SJCRH30 (cell line): ENCODE results near the gene RFFL. TPM values are rescaled to one million over a fixed set of nuclear protein-coding genes. Genes with fewer than 3 reads are reported as not detected.
"Not testable (repeated sequence)": the region's sequence is repeated elsewhere in the genome, so short reads cannot be mapped to it uniquely, and the experiment has no call there.

Source experiments
- DNase-seq, 2 experiments: peaks; one replicate each; pipeline ENCODE4 v3.0.0-alpha.2; 2015 to 2020
- H3K27ac ChIP-seq: fragments of 250-450 bp; sonication (Bioruptor Pico); 2 replicates; pipeline ENCODE4 v1.5.1; 2020; ENCODE audit warnings: mild to moderate bottlenecking, moderate library complexity
- H3K27me3 ChIP-seq: fragments of 250-450 bp; sonication (Bioruptor Pico); 2 replicates; pipeline ENCODE4 v1.5.1; 2020; ENCODE audit warnings: mild to moderate bottlenecking, moderate library complexity
- H3K36me3 ChIP-seq: fragments of 250-450 bp; sonication (Bioruptor Pico); 2 replicates; pipeline ENCODE4 v1.5.1; 2020; ENCODE audit warnings: mild to moderate bottlenecking, moderate library complexity
- H3K4me1 ChIP-seq: fragments of 250-450 bp; sonication (Bioruptor Pico); 2 replicates; pipeline ENCODE4 v1.5.1; 2020; ENCODE audit warnings: mild to moderate bottlenecking, moderate library complexity
- H3K4me3 ChIP-seq: fragments of 250-450 bp; sonication (Bioruptor Pico); 2 replicates; pipeline ENCODE4 v1.5.1; 2020; ENCODE audit warnings: mild to moderate bottlenecking, moderate library complexity
- H3K9me3 ChIP-seq: fragments of 250-450 bp; sonication (Bioruptor Pico); replicated peaks from 2 replicates; pipeline ENCODE4 v1.5.1; 2020; ENCODE audit warnings: mild to moderate bottlenecking, moderate library complexity
- total RNA-seq: library from RNA; depleted of rRNA; stranded (reverse); fragments of >200 nt; shearing (Covaris generic); gene quantifications from 2 replicates; pipeline ENCODE4 v1.2.3, GENCODE V29; 2014

The RFFL gene
- total RNA-seq, 1 experiment from 2014 or later = 10.9 TPM

DNA sequence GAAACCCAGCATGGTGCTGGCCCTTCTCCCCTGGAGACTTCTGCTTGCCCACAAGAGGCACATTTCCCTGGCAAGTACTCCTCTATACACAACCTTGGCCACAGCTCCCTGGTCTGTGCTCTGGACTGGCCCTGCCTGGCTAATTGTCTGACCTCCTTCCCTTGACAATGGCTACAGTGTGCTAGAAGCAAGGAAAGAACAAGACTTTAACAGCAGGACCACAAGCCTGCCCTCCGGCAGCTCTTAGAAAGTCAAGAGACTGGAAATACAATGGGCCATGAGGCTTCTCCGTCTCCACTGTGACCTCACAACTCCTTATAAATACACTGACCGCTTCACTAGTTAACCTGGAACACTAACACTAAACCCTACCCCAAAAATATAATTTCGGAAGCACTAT lies 46.5 kb downstream of the RFFL start:
- Histone ChIP-seq H3K4me1 (0 out of 2 replicates have a peak, but pooled peaks cover under 1% of the 10 kb centered on the region), H3K27me3 (no peaks in the 10 kb centered on the region), H3K9me3 (no peaks in the 10 kb centered on the region), H3K36me3 (no peaks in the 10 kb centered on the region), H3K27ac (no peak overlapping the region), H3K4me3 (no peak overlapping the region)
- DNase-seq = no peak

DNA sequence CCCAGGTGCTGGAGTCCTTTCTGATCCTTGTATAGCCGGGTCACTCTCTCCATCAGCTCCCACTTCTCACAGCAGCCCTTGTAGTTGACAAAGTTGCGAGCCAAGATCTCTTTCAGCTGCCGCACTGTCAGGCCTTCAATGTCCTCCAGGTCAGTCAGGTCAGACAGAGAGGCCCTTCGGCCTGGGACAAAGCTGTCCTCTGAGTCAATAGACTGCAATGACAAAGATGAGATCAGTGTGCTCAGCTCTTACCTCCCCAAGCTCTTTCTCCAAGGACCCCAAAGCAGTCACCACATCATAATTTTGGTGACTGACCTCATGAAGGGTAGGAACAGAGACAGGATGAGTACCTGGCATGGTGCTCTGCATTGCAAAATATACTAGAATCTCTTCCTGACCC lies 47.1 kb downstream of the RFFL start:
- DNase-seq = no peak
- Histone ChIP-seq H3K4me3 (no peak overlapping the region), H3K27ac (no peak overlapping the region), H3K27me3 (no peaks in the 10 kb centered on the region), H3K4me1 (0 out of 2 replicates have a peak, but pooled peaks cover 5% of the 10 kb centered on the region), H3K36me3 (no peaks in the 10 kb centered on the region), H3K9me3 (no peaks in the 10 kb centered on the region)

DNA sequence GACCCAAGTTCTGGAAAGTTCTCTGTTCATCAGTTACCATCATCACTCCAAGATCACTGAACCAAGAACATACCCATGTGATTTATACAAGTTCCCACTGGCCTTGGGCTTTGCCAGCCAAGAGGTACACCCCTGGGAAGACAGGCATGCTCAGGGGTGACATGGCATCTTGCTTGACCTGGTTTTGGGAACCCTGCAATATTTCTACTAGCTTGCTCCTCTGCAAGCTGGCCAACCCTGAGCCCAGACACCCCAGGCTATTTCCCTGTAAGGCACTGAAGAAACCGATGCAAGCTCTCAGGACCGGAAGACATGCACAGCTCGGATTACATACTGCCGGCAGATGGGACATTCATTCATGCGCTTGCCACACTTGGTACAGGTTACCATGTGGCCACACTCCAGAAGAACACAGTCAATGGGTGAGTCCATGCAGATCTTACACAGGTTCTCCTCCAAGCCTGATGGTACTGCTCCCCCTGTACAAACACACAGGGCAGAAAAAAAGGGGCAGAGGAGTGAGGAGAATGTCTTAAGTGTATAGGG lies 51.8 kb downstream of the RFFL start:
- H3K4me3 ChIP-seq = no peak overlapping the region
- no peak overlapping the region for H3K27ac ChIP-seq
- H3K9me3 ChIP-seq = no peaks in the 10 kb centered on the region
- peaks cover 9% of the 10 kb centered on the region for H3K36me3 ChIP-seq
- H3K4me1 ChIP-seq = 0 out of 2 replicates have a peak, but pooled peaks cover 5% of the 10 kb centered on the region
- peak; percentile 24 to 62 for DNase-seq
- H3K27me3 ChIP-seq = no peaks in the 10 kb centered on the region

GRCh38 chr17:35010093-35010492 lies 53.4 kb downstream of the RFFL start:
- Histone ChIP-seq H3K27ac (no peak overlapping the region), H3K4me1 (0 out of 2 replicates have a peak, but pooled peaks cover 5% of the 10 kb centered on the region), H3K36me3 (peaks cover 20% of the 10 kb centered on the region), H3K4me3 (no peak overlapping the region), H3K27me3 (no peaks in the 10 kb centered on the region), H3K9me3 (no peaks in the 10 kb centered on the region)
- DNase-seq = no peak

DNA sequence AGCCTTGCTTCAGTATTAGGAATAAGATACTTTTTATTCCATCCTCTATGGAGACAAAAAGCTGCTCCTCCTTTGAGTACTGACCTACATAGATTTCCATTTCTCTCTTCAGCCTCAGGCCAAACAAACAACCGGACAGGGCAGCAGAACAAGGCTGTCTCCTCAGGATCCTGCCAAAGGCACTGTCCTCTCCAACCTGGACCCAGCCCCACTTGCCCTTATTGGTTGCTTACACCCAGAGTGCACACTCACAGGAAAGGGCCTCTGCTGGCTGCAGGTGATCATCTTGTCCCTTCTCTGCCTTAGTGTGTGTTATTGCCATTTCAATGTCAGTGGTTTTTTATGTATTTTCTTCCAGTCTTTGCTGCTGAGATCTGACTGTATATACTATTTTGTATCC lies 56.5 kb downstream of the RFFL start:
- DNase-seq = no peak
- Histone ChIP-seq H3K27me3 (no peaks in the 10 kb centered on the region), H3K4me1 (0 out of 2 replicates have a peak, but pooled peaks cover 4% of the 10 kb centered on the region), H3K27ac (no peak overlapping the region), H3K9me3 (no peaks in the 10 kb centered on the region), H3K36me3 (peaks cover 44% of the 10 kb centered on the region), H3K4me3 (no peak overlapping the region)

DNA sequence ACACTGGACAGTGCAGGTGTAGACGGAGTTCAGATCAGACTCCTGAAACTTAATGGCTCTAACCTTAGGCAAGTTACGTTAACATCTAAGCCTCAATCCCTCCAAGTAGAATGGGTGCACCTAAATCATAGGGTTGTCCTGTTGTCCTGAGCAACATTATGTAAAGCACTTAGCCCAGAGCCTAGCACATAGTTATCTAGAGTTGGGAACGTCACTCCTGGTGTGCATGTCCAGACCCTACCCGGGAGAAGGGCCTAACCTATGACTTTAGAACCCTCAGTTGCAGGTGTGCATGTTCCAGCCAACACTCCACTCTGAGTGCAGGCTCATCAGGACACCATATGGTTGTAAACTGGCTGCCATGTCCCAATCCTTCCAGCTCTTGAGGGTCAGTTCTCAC lies 57.2 kb downstream of the RFFL start:
- Histone ChIP-seq H3K27me3 (no peaks in the 10 kb centered on the region), H3K9me3 (no peaks in the 10 kb centered on the region), H3K4me1 (no peaks in the 10 kb centered on the region), H3K36me3 (peaks cover 44% of the 10 kb centered on the region), H3K27ac (no peak overlapping the region), H3K4me3 (no peak overlapping the region)
- no peak for DNase-seq

- H3K4me3 ChIP-seq = no peak overlapping the region
- H3K27me3 ChIP-seq = no peaks in the 10 kb centered on the region
- H3K9me3 ChIP-seq = no peaks in the 10 kb centered on the region
- no peak overlapping the region for H3K27ac ChIP-seq
- peaks cover 65% of the 10 kb centered on the region for H3K36me3 ChIP-seq
- H3K4me1 ChIP-seq = no peaks in the 10 kb centered on the region
- DNase-seq = no peak
Measured at GRCh38 chr17:35003778-35004177, 59.7 kb downstream of the RFFL start.

DNA sequence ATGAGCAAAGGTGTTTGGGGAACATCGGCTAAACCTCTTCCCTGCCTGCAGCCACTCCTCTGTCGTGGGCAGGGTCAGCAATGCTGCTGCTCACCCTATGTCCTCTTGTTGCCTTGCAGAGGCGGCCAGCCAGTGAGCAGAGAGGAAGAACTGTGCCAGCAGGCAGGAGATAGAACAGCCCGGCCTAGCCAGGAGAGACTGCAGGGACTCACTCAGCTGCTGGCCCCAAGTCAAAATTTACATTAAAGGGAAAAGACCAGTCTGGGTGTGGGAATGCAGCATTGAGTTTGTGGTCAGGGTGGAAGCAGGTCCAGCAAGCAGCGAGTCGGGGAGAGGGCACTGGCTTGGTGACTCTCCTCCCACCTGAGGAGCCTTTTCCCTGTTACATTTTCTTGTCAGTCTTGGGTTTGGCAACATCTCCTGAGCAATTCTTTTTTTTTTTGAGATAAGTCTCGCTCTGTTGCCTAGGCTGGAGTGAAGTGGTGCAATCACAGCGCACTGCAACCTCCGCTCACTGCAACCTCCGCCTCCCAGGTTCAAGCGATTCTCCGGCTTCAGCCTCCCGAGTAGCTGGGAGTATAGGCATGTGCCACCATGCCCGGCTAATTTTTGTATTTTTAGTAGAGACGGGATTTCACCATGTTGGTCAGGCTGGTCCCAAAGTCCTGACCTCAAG lies 60.5 kb downstream of the RFFL start:
- DNase-seq = no peak
- H3K27me3 ChIP-seq = no peaks in the 10 kb centered on the region
- H3K27ac ChIP-seq = no peak overlapping the region
- no peaks in the 10 kb centered on the region for H3K9me3 ChIP-seq
- H3K36me3 ChIP-seq = peaks cover 69% of the 10 kb centered on the region
- H3K4me1 ChIP-seq = no peaks in the 10 kb centered on the region
- H3K4me3 ChIP-seq = no peak overlapping the region

DNA sequence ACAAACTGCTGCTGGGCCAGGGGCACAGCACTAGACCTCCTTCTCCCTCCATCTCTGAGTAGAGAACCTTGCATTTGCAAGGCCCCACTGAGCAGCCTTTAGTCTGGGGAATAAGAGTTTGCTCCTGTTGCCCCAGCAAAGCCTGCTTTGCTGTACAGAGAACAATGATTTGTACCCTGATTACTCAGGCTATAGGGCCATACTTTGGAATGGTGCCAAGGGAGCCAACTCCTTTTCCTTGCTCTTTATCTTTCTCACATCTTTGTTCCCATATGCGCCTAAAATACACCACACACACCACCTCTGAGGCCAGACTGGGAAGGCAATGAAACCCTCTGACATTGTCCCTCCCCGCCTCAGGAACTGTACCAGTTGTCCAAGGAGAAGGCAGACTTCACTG lies 62.0 kb downstream of the RFFL start:
- Histone ChIP-seq H3K4me1 (no peaks in the 10 kb centered on the region), H3K36me3 (peaks cover 77% of the 10 kb centered on the region), H3K9me3 (no peaks in the 10 kb centered on the region), H3K4me3 (no peak overlapping the region), H3K27ac (no peak overlapping the region), H3K27me3 (no peaks in the 10 kb centered on the region)
- no peak for DNase-seq

DNA sequence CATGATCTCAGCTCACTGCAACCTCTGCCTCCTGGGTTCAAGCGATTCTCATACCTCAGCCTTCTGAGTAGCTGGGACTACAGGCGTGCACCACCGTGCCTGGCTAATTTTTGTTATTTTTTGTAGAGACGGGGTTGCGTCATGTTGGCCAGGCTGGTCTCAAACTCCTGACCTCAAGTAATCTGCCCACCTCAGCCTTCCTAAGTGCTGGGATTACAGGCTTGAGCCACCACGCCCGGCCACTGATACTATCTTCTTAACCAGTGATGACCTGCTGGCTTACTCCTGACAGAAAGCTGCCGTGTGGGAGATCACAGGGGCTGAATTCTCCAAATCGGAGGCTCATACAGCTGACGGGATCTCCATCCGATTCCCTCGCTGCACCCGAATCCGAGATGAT lies 62.5 kb downstream of the RFFL start:
- H3K27me3 ChIP-seq, DNase-seq, H3K9me3 ChIP-seq, H3K4me1 ChIP-seq, H3K27ac ChIP-seq, H3K4me3 ChIP-seq: not testable (repeated sequence)
- peaks cover 82% of the 10 kb centered on the region for H3K36me3 ChIP-seq

GRCh38 chr17:34999456-34999855 lies 64.1 kb downstream of the RFFL start:
- Histone ChIP-seq H3K27ac (no peak overlapping the region), H3K4me3 (no peak overlapping the region), H3K36me3 (peaks cover 83% of the 10 kb centered on the region), H3K27me3 (no peaks in the 10 kb centered on the region), H3K9me3 (no peaks in the 10 kb centered on the region), H3K4me1 (no peaks in the 10 kb centered on the region)
- DNase-seq = no peak

DNA sequence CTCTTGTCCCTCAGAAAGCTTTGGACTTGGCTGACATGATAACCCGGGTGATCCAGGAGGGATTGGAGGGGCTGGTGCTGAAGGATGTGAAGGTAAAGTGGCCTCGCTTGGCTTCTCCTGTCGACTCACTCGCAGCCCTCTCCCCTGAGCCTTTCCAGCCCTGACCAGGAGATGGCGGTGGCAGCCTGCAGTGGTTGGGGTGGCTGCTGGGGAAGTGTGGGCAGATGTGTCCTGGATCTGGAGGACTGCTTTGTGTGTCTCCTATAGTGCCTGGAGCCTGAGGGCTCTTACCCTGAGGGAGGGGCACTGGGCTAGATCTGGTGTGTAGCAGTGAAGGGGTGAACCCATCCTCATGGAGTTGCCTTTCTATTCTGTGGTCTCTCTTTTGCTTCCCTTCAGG lies 65.3 kb downstream of the RFFL start:
- Histone ChIP-seq H3K27ac (no peak overlapping the region), H3K27me3 (no peaks in the 10 kb centered on the region), H3K36me3 (peaks cover 81% of the 10 kb centered on the region), H3K4me1 (no peaks in the 10 kb centered on the region), H3K9me3 (no peaks in the 10 kb centered on the region), H3K4me3 (no peak overlapping the region)
- peak; percentile 45 to 65 for DNase-seq

DNA sequence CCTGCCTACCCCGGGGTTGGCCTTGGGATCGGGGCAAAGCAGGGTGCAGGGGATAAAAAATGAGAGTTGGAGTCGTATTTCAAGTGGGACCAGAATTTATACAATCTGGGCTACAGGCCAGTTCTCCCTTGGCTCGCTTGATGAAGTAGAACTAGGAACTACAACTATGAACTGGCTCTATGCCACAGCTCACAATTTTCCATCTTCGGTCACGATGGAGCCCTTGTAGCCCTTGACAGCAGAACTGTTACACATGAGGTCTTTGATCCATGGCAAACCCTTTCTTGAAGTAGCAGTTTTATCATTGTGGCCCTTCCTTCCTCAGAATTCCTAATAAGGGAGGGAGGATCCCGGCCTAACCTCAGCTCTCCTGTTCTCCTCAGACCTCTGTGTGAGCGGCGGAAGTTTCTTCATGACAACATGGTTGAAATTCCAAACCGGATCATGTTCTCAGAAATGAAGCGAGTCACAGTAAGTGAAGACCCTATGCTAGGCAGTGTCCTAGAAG lies 66.1 kb downstream of the RFFL start:
- H3K9me3 ChIP-seq = no peaks in the 10 kb centered on the region
- no peak overlapping the region for H3K27ac ChIP-seq
- no peak for DNase-seq
- no peaks in the 10 kb centered on the region for H3K4me1 ChIP-seq
- peaks cover 86% of the 10 kb centered on the region for H3K36me3 ChIP-seq
- no peaks in the 10 kb centered on the region for H3K27me3 ChIP-seq
- H3K4me3 ChIP-seq = no peak overlapping the region

DNA sequence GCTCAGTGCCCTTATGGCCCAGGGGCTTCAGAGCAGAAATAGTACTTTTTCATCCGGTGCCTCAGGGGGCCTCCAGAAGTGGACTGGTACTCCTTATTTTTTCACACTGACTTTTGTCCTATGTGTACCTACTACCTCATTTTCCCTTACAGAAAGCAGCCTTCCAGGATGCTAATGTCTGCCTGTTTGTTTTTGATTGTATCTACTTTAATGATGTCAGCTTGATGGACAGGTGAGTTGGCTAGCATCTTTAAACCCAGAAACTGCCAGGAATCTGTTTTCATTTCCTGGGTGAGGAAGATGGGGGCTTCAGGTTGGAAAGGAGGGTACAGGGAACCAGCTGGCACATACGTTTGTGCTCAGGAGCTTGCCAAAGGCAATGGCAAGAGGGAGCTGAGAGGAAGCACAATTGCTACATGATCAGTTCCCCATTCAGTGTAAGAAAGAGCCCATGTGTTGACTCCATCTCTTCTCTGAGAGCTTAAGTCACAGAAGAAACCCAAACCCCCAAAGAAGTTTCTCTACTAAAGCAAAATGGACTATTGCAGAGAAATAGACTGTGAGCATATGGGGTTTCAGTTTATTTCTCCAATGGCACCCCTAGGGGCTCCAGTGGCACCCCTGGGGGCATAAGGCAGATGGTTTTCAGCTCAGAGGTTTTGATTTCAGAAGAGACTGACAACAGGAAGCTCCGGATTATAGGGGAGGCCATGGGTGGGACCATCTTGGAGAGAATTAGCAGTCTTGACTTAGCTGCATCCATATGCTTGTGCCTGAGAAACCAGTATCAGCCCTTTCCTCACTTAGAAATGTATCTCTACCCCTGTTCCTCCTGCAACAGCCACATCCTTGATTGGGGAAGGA lies 66.9 kb downstream of the RFFL start:
- no peaks in the 10 kb centered on the region for H3K27me3 ChIP-seq
- H3K27ac ChIP-seq = no peak overlapping the region
- H3K36me3 ChIP-seq = peaks cover 88% of the 10 kb centered on the region
- H3K4me3 ChIP-seq = no peak overlapping the region
- no peak for DNase-seq
- H3K9me3 ChIP-seq = no peaks in the 10 kb centered on the region
- no peaks in the 10 kb centered on the region for H3K4me1 ChIP-seq

GRCh38 chr17:34993031-34993430 lies 70.5 kb downstream of the RFFL start:
- DNase-seq = no peak

More at GRCh38 chr17:34993031-34993430, 70.5 kb downstream of the RFFL start:
- Histone ChIP-seq H3K27ac (no peak overlapping the region), H3K4me3 (no peak overlapping the region), H3K27me3 (no peaks in the 10 kb centered on the region), H3K4me1 (no peaks in the 10 kb centered on the region), H3K36me3 (peaks cover 86% of the 10 kb centered on the region), H3K9me3 (no peaks in the 10 kb centered on the region)
